ENCODE data around the gene GIPC2. TPM values are rescaled to one million over a fixed set of nuclear protein-coding genes. Genes with fewer than 3 reads are reported as not detected.

Gene GIPC2
- total and polyA plus RNA-seq, 12 donors, result 10.6 to 53.4 (median 32.5) TPM

DNA sequence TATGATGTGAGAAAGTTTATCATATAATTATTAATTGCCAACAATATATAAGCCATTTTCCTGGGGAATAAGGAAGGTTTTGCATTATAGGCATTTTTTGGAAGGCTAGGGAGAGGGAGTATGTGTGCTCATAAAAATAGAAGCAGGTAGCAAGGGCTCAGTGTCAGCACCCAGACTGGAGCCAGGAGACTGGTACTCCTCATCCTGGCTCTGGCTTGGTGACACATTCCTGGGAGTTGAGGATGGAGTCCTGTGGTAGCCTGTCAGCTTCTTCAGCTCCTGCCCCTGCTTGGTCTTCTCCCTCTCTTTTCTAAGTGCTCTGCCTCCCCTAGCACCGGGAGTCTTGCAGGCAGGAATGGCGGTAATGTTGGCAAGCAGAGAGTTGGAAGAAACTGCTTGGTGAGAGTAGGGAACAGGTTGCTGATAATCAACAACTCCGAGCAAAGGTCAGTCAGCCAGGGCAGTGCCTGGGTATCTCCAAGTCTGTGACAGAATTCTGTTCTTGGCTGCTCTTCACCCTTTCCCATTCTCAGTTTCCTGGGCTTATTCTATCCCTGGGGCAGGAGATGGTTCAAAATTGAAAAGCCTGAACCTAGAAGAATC, 23.0 kb downstream of the GIPC2 start:
- intact Hi-C loops (cut with DNase I), result no loop called here
- WGBS, 4 donors, result 53 to 72% (median 62%) methylated on average over 3 of the region's 3 CpGs
- H3K9me3 ChIP-seq (replicated peaks in 1 of 3), result no peaks in the 10 kb centered on the region
- DNase-seq, result no peak
- no peaks in the 10 kb centered on the region for H3K27me3 ChIP-seq
- H3K4me1 ChIP-seq (replicated peaks in 1 of 2), result peaks cover 0 to 11% of the 10 kb centered on the region in 2 donors
- H3K36me3 ChIP-seq (replicated peaks in 1 of 2), result no peaks in the 10 kb centered on the region
- H3K4me3 ChIP-seq, result no peak overlapping the region
- H3K27ac ChIP-seq, result peak overlapping the region in 1 of 5 donors; percentile 9
- no peak for TF ChIP-seq POLR2A (IDR thresholded peaks at IDR 0.05)
- TF ChIP-seq, protein P1, sequence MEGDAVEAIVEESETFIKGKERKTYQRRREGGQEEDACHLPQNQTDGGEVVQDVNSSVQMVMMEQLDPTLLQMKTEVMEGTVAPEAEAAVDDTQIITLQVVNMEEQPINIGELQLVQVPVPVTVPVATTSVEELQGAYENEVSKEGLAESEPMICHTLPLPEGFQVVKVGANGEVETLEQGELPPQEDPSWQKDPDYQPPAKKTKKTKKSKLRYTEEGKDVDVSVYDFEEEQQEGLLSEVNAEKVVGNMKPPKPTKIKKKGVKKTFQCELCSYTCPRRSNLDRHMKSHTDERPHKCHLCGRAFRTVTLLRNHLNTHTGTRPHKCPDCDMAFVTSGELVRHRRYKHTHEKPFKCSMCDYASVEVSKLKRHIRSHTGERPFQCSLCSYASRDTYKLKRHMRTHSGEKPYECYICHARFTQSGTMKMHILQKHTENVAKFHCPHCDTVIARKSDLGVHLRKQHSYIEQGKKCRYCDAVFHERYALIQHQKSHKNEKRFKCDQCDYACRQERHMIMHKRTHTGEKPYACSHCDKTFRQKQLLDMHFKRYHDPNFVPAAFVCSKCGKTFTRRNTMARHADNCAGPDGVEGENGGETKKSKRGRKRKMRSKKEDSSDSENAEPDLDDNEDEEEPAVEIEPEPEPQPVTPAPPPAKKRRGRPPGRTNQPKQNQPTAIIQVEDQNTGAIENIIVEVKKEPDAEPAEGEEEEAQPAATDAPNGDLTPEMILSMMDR (IDR thresholded peaks at IDR 0.05), result no peak

DNA sequence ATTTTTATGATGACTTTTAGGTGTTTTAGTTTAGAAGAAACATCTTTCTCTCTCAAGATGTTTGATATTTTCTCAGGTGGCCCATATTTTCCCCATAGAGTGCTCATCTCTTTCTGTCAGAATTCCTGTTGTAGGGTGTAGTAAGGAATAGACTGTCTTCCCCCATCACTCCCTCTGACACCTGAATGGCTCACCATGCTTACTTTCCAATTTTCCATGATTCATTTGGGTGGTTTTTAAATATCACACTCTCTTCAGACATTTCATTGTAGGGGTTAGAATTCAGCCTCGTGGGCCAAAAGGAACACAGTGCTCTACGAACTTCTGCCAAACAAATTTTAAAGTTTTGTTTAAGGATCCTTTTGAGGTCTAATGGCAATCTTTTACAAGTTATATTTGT, 24.0 kb downstream of the GIPC2 start:
- Histone ChIP-seq H3K4me3 (no peak overlapping the region), H3K27me3 (no peaks in the 10 kb centered on the region), H3K27ac (peak overlapping the region in 1 of 5 donors; percentile 76), H3K36me3 (replicated peaks in 1 of 2) (no peaks in the 10 kb centered on the region), H3K4me1 (replicated peaks in 1 of 2) (peaks cover 0 to 11% of the 10 kb centered on the region in 2 donors), H3K9me3 (replicated peaks in 1 of 3) (no peaks in the 10 kb centered on the region)
- intact Hi-C loops (cut with DNase I), result no loop called here
- no peak for DNase-seq
- WGBS, 4 donors, result 78 to 84% (median 82%) methylated on average over 2 of the region's 2 CpGs
- TF ChIP-seq, protein P1 (IDR thresholded peaks at IDR 0.05), result no peak
- TF ChIP-seq POLR2A (IDR thresholded peaks at IDR 0.05), result no peak

DNA sequence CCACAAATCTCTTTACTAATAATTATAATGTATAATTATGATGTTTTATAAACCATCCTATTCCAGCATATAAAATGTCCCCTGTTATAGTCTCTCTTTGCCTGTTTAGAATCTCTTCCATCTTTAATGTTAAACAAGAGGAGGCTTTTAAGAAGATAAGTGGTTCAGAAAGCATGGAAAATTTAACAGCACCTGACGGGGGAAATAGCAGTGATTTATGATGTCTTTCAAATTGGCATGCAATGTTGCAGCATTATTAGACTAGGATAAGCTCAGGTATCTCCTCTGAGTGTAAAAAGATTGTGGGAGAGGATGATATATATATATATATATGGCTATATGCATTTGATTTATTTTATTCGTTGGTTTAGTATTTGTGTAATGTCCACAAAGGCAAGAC, 24.4 kb downstream of the GIPC2 start:
- H3K9me3 ChIP-seq (replicated peaks in 1 of 3), result no peaks in the 10 kb centered on the region
- DNase-seq, result no peak
- TF ChIP-seq, protein P1 (IDR thresholded peaks at IDR 0.05), result no peak
- TF ChIP-seq POLR2A (IDR thresholded peaks at IDR 0.05), result no peak
- no peak overlapping the region for H3K4me3 ChIP-seq
- peaks cover 0 to 11% of the 10 kb centered on the region in 2 donors for H3K4me1 ChIP-seq (replicated peaks in 1 of 2)
- H3K27ac ChIP-seq, result peak overlapping the region in 3 of 5 donors; percentile 14 to 76 (median 48)
- H3K36me3 ChIP-seq (replicated peaks in 1 of 2), result no peaks in the 10 kb centered on the region
- no peaks in the 10 kb centered on the region for H3K27me3 ChIP-seq
- 44 to 64% (median 49%) methylated on average over 2 of the region's 2 CpGs for WGBS, 4 donors
- intact Hi-C loops (cut with DNase I), result no loop called here

DNA sequence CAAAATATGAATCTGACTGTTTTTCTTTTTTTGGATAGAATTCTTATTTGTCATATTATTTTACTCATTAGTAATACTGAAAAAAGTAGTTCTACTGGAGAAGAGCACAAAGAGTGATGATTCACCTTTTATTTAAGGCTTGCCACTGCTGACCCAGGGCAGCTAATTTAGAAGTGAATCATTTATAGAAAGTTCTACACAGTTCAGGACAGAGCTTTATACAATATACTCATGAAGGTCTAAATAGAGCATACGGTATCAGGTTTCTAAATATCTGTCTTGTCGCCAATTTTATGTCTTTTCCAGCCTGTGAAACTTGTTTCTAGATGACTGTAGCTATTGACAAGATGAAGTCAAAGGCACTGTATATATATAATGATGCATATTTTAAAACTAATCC, 25.0 kb downstream of the GIPC2 start:
- no peak overlapping the region for H3K4me3 ChIP-seq
- intact Hi-C loops (cut with DNase I), result no loop called here
- DNase-seq, result peak in 3 of 7 donors; percentile 21 to 42 (median 41)
- H3K4me1 ChIP-seq (replicated peaks in 1 of 2), result peaks cover 0 to 11% of the 10 kb centered on the region in 2 donors
- H3K27me3 ChIP-seq, result no peaks in the 10 kb centered on the region
- H3K36me3 ChIP-seq (replicated peaks in 1 of 2), result no peaks in the 10 kb centered on the region
- 33 to 46% (median 42%) methylated on average over 2 of the region's 2 CpGs for WGBS, 4 donors
- peak overlapping the region in 2 of 5 donors; percentile 48 to 76 for H3K27ac ChIP-seq
- peak in 1 of 2 donors; percentile 29 for TF ChIP-seq POLR2A (IDR thresholded peaks at IDR 0.05)
- TF ChIP-seq, protein P1 (IDR thresholded peaks at IDR 0.05), result no peak
- no peaks in the 10 kb centered on the region for H3K9me3 ChIP-seq (replicated peaks in 1 of 3)

Data from adrenal gland (tissue), 12 donors.